ENCODE results near the gene EHD4. TPM values are rescaled to one million over a fixed set of nuclear protein-coding genes. Genes with fewer than 3 reads are reported as not detected.

The EHD4 gene
- total RNA-seq, 1 experiment from 2014 or later, result 28.6 TPM

Other genes starting within 250 kb of the EHD4 start
- gene MAPKBP1, start 198.1 kb downstream of the EHD4 start, total RNA-seq (2014; rRNA removed; shearing (Covaris generic)), result 8.4 and 11.8 TPM in 2 replicates
- gene JMJD7, start 144.5 kb downstream of the EHD4 start, total RNA-seq (2014; rRNA removed; shearing (Covaris generic)), result 7.9 and 11.4 TPM in 2 replicates
- 0.84 TPM in 1 of 2 replicates, not detected in the other for gene PLA2G4B, start 133.7 kb downstream of the EHD4 start, total RNA-seq (2014; rRNA removed; shearing (Covaris generic))
- under 0.01 TPM in 1 of 2 replicates, not detected in the other for gene SPTBN5, start 78.5 kb downstream of the EHD4 start, total RNA-seq (2014; rRNA removed; shearing (Covaris generic))
- not detected in 2 replicates for gene PLA2G4E, start 48.5 kb upstream of the EHD4 start, total RNA-seq (2014; rRNA removed; shearing (Covaris generic))
- 0.10 and 0.52 TPM in 2 replicates for gene PLA2G4D, start 122.0 kb upstream of the EHD4 start, total RNA-seq (2014; rRNA removed; shearing (Covaris generic))
- not detected in 2 replicates for gene PLA2G4F, start 184.1 kb upstream of the EHD4 start, total RNA-seq (2014; rRNA removed; shearing (Covaris generic))
- gene VPS39, start 235.7 kb upstream of the EHD4 start, total RNA-seq (2014; rRNA removed; shearing (Covaris generic)), result 23.5 and 31.5 TPM in 2 replicates